HG02981 (cell line): ENCODE results near the gene LAMB4.

Source experiments
- ATAC-seq: cut with Tn5 transposase; IDR thresholded peaks from one replicate; pipeline ENCODE4 v1.9.1; 2021; ENCODE audit warnings: mild to moderate bottlenecking, moderate library complexity; ENCODE audit not compliant: unreplicated experiment

The LAMB4 gene

DNA sequence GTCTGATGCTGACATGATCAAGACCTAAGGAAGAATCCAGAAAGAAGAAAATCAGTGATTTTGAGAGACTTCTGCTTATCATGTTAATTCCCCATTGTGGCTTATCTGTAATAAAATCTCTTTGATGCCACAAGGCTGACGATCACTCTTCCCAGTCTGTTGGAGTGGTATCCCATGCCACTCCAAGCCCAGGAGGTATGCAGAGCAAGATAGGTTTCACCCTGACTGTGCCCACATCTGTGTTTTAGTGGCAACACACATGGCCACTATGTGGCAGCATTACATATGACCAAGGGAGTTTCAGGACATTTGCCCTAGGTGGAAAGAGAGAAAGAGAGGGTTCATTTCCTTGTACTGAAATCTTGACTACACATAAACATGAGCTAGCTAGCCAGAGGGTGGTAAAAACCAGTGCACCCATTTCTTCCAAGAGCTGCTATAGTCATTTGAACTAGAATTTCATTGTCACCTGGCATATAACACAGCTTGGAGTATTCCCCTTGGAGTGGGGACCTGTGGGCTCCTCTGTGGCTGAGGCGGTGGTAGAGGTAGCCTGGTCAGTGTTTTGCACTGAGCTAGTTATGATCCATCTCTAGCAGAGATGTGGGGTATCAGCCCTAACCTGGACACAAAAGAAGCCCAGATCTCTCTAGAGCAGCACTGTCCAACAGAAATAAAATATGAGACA lies 20.8 kb downstream of the LAMB4 start:
- no peak for ATAC-seq

- no peak for ATAC-seq
Measured at GRCh38 chr7:108108131-108108530, 22.0 kb downstream of the LAMB4 start.

GRCh38 chr7:108104324-108104723 lies 25.8 kb downstream of the LAMB4 start:
- ATAC-seq, result no peak

GRCh38 chr7:108103558-108104298 lies 26.4 kb downstream of the LAMB4 start:
- ATAC-seq, result no peak

DNA sequence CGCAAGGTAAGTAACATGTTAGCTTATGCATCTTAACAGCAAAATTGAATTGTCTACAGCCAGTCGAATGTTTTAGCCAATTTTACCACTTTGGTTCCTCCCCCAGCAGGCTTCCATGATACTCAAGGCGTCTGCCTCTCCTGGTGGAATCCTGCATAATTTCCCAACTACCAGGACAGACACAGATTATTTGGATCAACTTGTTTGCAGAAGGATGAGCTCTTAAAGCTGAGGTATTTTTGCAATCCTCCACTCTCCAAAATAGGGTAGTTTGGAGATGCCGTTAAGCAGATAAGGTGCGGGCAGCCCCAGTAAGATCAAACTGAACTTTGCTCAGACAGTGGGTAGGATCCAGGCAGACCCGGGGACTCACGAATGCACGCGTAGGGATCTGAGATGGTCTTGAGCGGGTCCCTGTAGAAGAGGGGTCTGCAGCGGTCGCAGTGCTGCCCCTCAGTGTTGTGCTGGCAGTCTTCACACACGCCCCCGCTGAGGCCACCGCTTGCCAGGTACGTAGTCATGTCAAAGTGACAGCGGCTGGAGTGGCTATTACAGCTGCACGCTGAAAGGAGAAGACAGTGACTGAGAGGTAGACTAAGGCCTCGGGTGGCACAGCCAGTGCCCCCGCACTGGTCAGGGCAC lies 27.4 kb downstream of the LAMB4 start:
- no peak for ATAC-seq

- no peak for ATAC-seq
Measured at GRCh38 chr7:108101759-108102158, 28.4 kb downstream of the LAMB4 start.

GRCh38 chr7:108099713-108100112 lies 30.4 kb downstream of the LAMB4 start:
- no peak for ATAC-seq

- ATAC-seq, result no peak
Measured at GRCh38 chr7:108097703-108098102, 32.5 kb downstream of the LAMB4 start.

GRCh38 chr7:108096996-108097395 lies 33.2 kb downstream of the LAMB4 start:
- no peak for ATAC-seq

DNA sequence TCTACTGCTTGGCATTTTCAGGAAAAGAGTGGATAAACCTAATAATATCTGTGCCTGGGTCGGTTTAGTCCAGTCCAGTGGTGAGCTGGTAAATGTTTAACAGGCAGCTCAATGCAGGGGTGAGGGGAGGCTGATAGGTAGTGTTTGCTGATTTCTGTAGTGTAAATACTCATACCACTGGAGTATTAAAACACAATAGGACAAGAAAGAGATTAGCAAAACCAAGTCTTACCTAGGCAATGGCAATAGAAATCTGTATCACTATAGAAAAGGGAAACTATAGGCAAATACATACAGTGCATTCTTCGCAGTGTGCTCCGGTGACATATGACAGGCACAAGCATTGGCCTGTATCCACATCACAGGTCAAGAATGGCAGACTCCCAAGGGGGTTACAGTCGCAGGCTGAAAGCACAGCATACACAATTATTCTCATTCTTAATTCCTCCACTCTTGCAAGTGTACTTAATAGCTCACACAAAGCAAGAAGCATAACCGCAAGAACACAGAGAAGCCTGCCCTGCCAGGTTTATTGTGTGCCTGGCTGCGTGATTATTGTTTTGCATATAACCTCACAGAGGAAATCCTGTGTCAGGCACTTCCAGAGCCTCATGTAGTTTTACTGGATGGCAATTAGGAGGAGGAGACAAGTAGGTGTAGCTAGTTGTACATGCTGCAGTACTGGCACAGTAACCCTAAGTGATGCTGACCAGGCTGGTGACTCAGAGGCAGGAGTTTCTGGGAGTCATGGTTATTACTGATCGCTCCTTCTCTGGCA lies 35.0 kb downstream of the LAMB4 start:
- no peak for ATAC-seq

- ATAC-seq, result no peak
Measured at GRCh38 chr7:108094346-108094745, 35.8 kb downstream of the LAMB4 start.

DNA sequence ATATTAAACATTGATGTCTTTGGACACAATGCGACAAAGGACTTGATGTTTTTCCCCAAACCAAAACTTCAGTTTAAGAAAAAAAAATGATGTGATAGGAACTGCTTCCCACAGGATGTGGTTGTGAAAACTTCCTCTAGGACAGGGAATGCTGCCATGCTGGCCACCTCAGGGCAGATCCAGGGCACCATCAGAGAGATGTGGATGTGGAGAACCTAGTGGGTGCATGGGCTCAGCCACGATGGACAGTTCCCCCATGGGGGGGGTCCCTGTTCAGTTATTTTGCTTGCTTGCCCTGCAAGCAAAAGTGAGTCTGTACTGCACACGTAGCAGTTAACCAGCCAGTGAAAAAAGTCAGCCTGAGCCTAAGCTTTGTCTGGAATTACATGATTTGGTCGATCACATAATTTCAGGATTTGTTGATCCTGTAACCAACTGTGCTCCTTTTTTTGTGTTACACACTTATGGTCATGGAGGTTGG lies 36.3 kb downstream of the LAMB4 start:
- ATAC-seq, result no peak

- ATAC-seq, result no peak
Measured at GRCh38 chr7:108093341-108093740, 36.8 kb downstream of the LAMB4 start.

DNA sequence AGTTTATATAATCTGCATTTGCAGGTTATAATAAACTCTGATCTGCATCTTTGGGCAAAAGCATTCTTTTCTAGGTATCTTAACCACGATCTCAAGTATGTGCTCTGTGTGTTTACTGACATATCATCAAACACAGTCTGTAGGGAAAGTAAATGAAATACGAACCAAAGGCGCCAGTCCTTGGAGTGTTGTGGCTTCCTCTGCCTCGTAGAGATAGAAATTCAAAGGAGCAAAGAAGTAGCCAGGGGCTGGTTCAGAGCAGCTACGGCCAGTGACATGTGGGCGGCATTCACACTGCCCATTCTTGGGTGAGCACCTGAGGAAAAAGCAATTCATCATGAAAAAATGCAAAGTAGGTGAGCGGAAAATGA lies 38.7 kb downstream of the LAMB4 start:
- ATAC-seq, result no peak

GRCh38 chr7:108090791-108091460 lies 39.2 kb downstream of the LAMB4 start:
- ATAC-seq, result no peak

GRCh38 chr7:108089381-108089780 lies 40.8 kb downstream of the LAMB4 start:
- no peak for ATAC-seq

GRCh38 chr7:108088729-108089128 lies 41.4 kb downstream of the LAMB4 start:
- no peak for ATAC-seq

- ATAC-seq, result no peak
Measured at GRCh38 chr7:108087778-108088177, 42.4 kb downstream of the LAMB4 start.

- ATAC-seq, result no peak
Measured at GRCh38 chr7:108086962-108087361, 43.2 kb downstream of the LAMB4 start.

GRCh38 chr7:108086546-108086945 lies 43.6 kb downstream of the LAMB4 start:
- ATAC-seq, result no peak

DNA sequence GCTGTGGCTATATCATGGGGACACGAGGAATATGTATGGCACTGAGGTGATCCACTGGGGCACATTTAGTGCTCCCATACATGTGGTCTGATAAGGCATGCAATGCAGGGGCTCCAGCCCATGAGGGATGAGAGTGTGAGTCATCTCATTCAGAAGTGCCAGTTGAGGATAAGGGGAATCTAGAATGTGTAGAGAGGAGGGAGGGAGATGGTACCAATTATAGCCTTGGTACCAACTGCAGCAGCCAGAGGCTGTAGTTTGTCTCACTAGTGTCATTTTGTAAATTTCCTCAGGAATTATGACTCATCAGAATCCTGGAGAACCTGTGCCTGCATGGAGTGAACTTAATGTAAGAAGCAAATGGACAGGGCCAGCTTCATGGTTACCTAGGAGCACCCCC lies 46.2 kb downstream of the LAMB4 start:
- no peak for ATAC-seq
